Measurements from ENCODE around the gene HIC1. TPM values are rescaled to one million over a fixed set of nuclear protein-coding genes. Genes with fewer than 3 reads are reported as not detected.

HIC1 gene
- total RNA-seq, 4 donors from 2014 or later, result 3.6 to 26.8 (median 10.0) TPM

GRCh38 chr17:2023256-2023655 lies 31.6 kb upstream of the HIC1 start:
- no peak for TF ChIP-seq CTCF (IDR thresholded peaks at IDR 0.05; ENCODE audit: low read depth)

DNA sequence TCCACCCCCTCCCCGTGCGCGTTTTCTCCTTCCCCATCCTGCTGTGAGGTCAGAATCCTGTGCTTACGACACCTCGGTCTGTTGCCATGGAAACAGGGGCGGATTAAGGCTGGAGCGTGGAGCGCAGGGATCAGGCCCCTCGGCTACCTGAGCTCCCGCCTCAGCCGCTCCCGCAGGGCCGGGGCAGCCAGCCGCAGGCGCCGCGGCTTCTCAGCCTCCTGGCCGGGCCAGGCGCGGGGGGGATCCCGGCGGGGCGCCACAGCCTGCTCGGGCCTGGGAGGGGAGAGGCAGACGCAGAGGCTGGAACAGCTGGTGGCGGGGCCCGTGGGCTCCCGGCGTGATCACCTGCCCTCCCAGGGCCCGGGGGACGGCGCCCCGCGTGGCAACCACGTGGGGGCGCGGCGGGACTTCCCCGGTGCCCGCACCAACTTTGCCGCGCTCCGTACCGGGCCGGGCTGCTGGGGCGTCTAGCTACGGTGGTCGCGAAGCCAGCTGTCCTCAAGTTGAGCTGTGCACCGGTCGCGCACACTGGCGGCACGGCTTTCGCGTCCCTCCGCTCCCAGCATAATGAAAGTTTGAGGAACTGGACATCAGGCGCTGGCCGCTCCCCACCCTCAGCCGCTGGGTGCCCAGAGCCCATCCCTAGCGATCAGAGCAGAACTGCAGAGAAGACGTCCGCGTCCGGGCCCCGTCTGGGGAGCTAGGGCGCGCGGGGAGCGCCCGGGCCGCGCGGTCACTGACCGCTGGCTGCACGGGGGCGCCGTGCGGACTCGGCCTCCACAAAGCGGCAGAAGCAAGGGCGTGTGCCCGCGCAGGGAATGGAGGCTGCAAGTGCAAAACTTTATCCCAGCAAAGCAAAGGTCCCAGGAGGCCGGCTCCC lies 31.0 kb upstream of the HIC1 start:
- no peak for TF ChIP-seq CTCF (IDR thresholded peaks at IDR 0.05; ENCODE audit: low read depth)

DNA sequence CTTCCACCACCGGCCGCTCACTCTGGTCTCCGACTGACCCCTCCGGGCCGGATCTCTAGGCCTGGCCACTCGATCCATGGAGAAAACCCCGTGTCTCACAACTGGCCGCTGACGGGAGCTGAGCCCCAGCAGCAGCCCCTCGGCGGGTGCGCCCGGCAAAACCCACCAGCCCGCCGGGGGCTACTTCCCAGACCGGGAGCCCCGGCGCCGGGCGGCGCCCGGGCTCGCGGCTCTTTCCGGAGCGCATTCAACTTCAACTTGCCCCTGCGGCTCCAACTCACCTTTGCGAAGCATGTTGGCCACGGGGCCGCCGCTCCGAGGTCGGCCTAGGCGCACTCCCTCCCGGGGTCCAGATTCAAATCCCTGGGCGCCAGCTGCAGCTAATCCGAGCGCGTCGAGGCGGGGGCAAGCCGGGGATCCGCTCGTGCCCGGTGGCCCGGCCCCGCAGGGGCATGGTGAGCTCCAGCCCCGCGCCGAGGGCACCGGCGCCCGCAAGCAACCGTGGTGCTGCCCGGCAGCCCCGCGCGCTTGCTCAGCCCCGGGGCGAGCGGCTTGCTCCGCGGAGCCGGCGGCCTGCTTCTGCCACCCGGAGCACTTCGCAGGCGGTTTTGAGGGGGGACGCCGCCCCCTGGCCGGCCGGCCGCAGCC lies 30.2 kb upstream of the HIC1 start:
- no peak for TF ChIP-seq CTCF (IDR thresholded peaks at IDR 0.05; ENCODE audit: low read depth)

DNA sequence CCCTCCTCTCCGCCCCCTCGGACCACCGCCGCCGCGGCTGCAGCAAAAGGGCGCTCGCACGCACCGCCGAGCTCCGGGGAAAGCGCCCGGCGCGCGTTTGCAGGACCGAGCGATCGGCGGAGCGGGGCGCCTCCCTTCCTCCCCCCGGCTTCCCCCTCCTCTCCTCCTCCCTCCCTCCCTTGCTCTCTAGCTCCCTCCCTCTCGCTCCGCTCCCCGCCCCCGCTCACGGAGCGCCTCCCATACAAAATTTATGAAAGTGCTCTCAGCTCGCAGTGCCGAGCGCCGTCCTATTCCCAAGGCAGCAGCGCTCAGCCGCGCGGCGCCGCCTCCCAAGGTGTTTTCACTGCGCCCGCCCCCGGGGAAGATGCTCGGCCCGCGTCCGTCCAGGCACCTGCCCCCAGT lies 29.7 kb upstream of the HIC1 start, which contains the start of gene RTN4RL1:
Gene RTN4RL1, minus strand, starts transcription at position 115 of the 402 bp plus-strand sequence. CDS start 469 bp downstream, outside the sequence.
- no peak for TF ChIP-seq CTCF (IDR thresholded peaks at IDR 0.05; ENCODE audit: low read depth)

DNA sequence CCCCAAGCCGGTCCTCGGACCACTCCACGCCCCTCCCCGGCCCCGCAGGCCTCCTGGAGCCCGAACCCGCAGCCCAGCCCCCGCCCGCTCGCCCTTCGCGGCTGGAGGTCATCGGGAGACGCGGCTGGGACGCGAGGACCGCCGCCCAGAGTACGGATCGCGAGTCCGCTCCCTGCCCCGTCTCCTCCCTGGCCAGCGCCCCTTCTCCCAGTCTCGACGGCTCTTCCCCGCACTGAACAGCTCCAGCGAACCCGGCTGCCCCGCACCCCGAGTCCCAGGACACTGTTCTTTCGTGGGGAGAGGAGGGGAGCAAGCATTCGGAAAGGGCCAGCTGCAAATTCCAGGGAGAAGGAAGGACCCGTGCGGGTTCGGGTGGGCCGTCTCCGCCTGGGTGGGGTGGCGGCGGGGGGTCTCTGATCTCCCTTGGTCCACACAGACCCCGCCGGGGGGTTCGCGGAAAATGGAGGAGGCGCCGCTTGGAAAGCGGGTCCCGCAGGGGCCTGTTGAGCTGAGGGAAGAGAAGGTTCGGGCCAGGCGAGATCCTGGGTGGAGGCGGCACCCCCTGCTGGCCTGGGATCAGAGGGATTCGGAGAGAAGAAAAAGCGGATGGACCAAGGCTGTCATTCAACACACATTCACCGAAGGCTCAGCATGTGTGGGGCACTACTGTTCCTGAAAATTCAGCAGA lies 29.1 kb upstream of the HIC1 start:
- TF ChIP-seq CTCF (IDR thresholded peaks at IDR 0.05; ENCODE audit: low read depth), result no peak

DNA sequence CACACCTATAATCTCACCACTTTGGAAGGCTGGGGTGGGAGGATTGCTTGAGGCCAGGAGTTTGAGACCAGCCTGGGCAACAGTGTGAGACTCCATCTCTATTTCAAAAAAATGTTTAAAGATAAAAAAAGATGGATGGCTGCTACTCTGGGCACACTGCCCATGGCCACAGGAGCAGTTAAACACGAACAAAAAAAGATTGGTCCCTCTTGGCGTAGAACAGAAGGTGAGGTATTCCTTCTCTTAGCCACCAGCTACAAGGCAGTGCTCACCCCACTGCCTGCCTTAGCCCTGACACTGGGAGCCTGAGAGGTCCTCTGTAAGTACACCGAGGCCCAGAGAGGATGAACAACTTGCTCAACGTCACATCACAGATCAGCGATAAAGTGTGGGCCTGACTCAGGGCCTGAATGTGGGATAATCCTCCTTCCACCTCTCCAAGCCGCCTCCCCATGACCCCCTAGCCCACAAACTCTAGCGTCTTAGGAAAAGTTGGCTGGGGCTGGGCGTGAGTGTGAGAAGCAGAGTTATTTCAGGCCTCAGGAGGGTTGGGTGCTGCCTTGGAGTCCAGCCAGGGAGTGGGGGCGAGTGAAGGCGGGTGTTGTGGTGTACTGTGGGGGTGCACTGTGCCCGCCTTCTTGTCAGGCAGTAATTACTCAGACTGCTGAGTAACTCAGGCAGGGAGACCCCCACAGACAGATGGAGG lies 27.2 kb upstream of the HIC1 start:
- TF ChIP-seq CTCF (IDR thresholded peaks at IDR 0.05; ENCODE audit: low read depth), result no peak

Measured in subcutaneous adipose tissue (tissue), 4 donors.